GM19463 (cell line): ENCODE measurements around the gene PKIG.

Experiments
- ATAC-seq: cut with Tn5 transposase; IDR thresholded peaks from one replicate; pipeline ENCODE4 v1.9.1; 2021; ENCODE audit warnings: mild to moderate bottlenecking, moderate library complexity; ENCODE audit not compliant: unreplicated experiment

The PKIG gene

DNA sequence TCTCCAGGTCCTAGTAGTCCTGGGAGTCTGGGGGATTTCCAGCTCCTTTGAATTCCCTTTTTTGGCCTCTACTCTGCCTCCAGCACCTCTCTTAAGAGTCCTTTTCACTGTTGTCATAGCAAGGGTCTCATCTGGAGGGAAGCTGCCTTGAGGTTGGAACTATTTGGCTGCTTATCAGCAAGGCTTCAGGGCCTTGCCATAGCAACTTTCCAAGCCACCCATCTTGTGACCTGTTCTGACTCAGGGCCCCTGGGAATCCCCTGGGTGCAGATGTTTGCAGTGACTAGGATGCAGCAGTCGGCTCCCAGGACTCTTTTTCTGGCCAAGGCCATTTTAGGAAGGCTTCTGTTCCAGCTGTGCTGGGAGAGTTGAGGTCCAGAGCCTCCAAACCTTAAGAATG, 12.4 kb downstream of the PKIG start:
- no peak for ATAC-seq

DNA sequence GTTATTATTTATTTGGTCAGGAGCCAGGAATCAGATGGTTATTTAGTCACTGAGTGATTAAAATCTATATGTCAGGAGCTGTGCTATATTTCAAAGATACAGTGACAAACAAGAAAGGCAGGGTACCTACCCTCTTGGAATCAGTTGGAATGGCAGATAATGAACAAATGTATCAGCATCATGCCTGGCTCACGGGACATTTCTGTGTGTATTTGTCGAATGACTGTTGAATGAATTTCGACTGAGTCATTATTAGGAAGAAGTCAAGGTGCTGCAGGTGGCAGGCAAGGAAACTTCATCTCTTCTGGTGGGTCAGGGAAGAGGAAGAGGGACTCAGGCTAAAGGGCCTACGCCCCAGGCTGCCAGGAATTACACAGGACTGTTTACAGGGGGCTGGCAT, 13.6 kb downstream of the PKIG start:
- no peak for ATAC-seq

- no peak for ATAC-seq
These were observed 14.5 kb downstream of the PKIG start for GRCh38 chr20:44596876-44597275.

GRCh38 chr20:44597516-44597915, 15.1 kb downstream of the PKIG start:
- no peak for ATAC-seq

GRCh38 chr20:44597930-44598329, 15.6 kb downstream of the PKIG start:
- no peak for ATAC-seq

GRCh38 chr20:44598423-44599305, 16.3 kb downstream of the PKIG start:
- ATAC-seq, result peak; percentile 40

DNA sequence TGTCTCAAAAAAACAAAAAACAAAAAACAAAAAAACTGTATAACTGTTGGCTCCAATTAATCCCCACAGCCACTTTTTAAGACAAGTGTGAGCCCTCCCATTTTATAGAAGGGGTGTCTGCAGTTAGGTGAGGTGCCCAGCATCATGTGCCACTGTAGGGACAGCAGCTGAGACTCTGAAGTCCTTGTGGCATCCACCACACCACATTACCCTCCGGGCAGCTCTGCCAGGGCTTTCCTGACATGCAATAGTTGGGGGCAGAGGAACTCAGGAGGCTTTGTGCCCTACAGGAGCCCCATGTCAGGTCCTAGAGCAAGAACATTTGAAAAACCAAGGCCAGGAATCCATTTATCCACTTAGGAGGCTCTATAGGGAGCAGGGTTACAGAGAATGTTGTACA, 17.3 kb downstream of the PKIG start:
- no peak for ATAC-seq

DNA sequence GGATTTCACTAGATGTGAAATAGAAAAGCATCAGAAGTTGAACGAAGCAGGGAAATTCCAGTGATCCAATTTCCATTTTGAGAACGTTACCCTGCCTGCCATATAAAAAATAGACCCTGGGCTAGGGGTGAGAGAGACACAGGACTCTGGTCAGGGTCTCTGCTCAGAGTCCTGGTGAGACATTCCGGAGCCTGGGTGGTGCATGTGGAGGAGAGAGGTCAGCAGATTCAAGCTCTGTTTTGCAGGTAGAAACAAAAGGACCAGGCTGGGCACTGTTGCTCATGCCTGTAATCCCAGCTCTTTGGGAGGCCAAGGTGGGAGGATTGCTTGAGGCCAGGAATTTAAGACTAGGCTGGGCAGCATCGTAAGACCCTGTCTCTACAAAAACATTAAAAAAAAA, 17.9 kb downstream of the PKIG start:
- no peak for ATAC-seq

DNA sequence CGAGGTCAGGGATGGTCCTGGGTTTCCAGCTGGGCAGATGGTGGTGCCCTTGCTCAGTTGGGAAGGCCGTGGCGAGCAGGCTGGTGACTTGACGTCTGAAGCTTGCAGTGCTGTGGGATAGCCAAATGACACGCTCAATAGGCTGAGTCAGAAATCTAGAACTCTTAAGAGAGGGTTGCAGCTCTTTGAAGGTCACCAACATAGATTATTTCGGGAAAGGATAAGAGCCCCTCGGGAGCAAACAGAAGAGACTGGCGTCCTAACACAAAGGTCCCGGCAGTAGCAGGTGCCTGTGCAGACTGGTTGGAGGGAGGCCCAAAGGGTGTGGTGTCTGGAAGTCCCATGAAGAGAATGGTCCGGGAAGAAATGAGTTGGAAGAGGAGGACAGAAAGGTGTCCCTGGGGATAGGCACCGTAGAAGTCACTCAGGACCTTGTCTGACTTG, 18.4 kb downstream of the PKIG start:
- no peak for ATAC-seq

GRCh38 chr20:44601236-44601671, 18.9 kb downstream of the PKIG start:
- ATAC-seq, result no peak

DNA sequence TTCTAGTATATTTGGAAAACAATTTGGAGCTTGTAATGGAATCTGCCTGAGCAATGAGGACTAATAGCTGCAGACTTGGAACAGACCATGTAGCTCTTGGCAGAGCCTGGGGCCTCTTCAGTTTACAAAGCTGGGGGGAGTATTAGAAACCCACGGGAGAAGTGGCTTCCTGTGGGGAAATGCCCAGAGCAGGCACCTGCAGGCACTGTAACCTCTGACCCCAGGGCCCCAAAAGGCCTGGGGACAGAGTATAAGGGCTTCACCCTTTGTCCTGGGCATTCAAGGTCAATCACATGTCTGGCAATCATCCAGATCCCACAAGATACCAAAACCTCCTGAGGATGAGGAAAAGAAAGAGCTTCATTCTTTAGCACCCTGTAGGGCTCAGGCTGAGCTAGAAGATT, 19.4 kb downstream of the PKIG start:
- ATAC-seq, result no peak

- ATAC-seq, result no peak
These were observed 20.9 kb downstream of the PKIG start for GRCh38 chr20:44603327-44603726.

DNA sequence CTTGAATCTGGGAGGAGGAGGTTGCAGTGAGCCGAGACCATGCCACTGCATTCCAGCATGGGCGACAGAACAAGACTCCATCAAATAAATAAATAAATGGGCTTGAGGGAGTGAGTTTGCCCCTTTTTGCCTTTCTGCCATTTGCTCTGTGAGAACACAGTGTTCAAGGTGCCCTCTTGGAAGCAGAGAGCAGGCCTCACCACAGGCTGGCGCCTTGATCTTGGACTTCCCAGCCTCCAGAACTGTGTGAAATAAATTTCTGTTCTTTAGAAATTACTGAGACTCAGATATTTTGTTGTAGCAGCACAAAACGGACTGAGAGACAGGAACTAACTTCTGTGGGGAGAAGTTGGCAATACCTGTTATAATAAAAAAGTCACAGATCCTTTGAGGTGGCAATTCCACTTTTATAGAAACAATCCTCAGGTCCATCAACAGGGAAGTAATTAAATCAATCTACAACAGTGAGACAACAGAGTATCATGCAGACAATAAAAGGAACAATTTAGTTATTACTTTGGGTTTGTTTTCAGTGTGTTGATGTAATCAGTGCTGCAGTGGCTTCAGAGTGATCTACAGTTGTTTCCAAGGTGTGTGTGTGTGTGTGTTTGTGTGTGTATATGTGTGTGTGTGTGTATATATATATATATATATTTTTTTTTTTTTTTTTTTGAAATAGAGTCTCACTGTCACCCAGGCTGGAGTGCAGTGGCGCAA, 24.5 kb downstream of the PKIG start:
- ATAC-seq, result no peak

DNA sequence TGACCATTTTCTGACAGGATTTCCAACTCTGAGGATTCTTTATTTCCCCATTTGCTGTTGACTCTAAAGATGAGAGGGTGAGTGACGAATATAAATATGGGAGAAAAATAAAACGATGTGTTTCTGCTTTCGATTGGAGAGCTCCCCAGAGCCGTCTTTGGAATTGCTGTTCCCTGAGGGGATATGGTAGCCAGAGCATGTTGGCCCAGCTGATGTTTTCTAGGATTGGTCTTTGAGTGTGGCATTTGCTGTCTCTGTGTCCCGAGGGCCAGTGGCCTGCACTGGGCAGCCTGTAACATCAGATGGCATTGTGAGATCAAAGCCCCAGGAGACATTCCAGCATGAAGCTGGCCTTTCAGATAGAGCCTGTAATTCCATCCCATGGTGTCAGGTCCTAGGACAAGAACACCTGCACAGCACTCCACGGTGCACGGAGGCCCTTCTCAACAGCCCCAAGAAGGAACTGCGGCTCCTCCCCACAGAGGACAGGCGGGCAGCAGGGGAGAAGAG, 26.7 kb downstream of the PKIG start:
- ATAC-seq, result no peak

DNA sequence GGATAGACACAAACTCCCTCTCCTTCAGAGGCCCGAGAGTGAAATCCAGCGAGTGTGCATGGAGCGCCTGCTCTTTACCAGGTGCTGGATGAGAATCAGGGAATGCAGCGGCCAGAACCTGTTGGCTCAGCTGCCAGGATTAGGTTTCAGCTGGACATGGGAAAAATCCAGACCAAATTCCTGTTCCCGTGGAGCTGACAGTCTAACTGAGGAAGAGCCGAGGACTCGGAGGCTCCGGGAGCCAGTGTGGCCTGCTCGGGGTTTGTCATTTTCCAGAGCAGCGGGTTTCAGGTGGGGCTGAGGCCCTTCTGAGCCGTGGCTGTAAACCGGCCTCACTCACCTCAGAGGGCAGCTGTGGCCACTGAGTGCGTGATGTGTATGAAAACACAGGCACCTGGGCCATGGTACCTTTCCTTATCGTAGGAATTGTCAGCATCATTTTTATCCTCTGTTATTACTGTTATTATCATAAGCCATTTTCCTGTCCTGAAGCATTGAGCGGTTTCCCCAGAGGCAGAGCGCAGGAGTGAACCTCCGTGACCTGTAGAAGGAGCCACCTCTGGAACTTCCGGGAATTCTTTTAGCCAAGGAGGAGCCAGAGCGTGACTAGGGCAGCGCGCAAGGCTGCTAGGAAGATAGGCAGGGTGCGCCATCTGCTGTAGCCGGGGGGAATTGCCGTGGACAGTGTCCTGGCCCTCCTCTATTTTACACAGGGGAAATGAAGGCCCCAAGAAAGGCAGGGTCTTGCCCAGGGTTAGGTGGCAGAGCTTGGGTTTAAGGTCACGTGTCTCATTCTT, 27.3 kb downstream of the PKIG start:
- ATAC-seq, result peak; percentile 92

GRCh38 chr20:44610313-44610962, 28.1 kb downstream of the PKIG start:
- no peak for ATAC-seq

DNA sequence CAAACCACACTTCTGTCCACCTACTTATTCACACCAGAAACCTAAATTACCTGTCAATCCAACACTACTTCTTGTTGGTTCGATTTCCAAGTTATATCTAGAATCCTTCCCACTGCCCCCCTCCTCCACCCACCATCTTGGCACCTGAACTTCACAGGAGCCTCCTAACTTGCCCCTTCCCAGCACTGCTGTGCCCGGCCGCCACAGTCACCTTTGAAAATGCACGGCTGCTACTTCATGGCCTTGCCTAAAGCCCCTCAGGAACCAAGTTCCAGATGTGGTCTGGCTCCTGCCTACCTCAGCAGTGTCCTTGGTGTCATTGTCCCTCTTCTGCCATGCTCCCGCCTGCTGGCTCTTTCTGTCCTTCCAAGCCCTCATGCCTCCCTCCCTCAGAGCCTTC, 31.2 kb downstream of the PKIG start:
- no peak for ATAC-seq

GRCh38 chr20:44614525-44614924, 32.1 kb downstream of the PKIG start:
- ATAC-seq, result no peak

- ATAC-seq, result no peak
These were observed 32.9 kb downstream of the PKIG start for GRCh38 chr20:44615169-44615791.
